Fibroblast of the aortic adventitia (primary cell): ENCODE measurements around the gene DDX47. TPM values are rescaled to one million over a fixed set of nuclear protein-coding genes. Genes with fewer than 3 reads are reported as not detected.

Experiments used
- DNase-seq: peaks from one replicate; pipeline ENCODE4 v3.0.0-alpha.2; 2010; ENCODE audit warnings: low read depth
- H3K4me3 ChIP-seq: 2 replicates; pipeline ENCODE4 v1.5.1; 2011; ENCODE audit warnings: low read depth, mild to moderate bottlenecking, control low read depth, low read length, moderate library complexity
- total RNA-seq: library from RNA; depleted of rRNA; stranded (reverse); fragments of >200 nt; gene quantifications from 2 replicates; pipeline ENCODE4 v1.2.3, GENCODE V29; 2012; ENCODE audit warnings: low replicate concordance
- TF ChIP-seq, protein P1 (sequence below): IDR thresholded peaks from 2 replicates; pipeline ENCODE4 v1.5.1; 2011; ENCODE audit warnings: mild to moderate bottlenecking, low read length, control low read depth, inconsistent platforms; ENCODE audit not compliant: insufficient read depth

DDX47 gene
- total RNA-seq, 1 donor: 68.4 TPM

DNA sequence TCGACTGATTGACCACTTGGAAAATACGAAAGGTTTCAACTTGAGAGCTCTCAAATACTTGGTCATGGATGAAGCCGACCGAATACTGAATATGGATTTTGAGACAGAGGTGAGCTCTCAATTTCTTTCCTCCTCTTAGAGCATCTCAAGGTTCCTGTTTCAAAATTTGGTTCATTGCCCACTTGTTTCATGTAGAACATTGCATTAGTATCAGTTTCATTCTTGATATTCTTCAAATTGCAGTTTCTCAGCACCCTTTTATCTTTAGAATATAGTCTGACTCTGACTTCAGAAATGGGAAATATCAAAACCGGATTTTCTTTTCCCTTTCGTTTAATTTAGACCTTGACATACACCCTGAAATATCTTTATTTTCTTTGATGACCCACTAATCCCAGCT, 8.8 kb downstream of the DDX47 start:
- DNase-seq: no peak
- no peak overlapping the region for H3K4me3 ChIP-seq
- TF ChIP-seq, protein P1, sequence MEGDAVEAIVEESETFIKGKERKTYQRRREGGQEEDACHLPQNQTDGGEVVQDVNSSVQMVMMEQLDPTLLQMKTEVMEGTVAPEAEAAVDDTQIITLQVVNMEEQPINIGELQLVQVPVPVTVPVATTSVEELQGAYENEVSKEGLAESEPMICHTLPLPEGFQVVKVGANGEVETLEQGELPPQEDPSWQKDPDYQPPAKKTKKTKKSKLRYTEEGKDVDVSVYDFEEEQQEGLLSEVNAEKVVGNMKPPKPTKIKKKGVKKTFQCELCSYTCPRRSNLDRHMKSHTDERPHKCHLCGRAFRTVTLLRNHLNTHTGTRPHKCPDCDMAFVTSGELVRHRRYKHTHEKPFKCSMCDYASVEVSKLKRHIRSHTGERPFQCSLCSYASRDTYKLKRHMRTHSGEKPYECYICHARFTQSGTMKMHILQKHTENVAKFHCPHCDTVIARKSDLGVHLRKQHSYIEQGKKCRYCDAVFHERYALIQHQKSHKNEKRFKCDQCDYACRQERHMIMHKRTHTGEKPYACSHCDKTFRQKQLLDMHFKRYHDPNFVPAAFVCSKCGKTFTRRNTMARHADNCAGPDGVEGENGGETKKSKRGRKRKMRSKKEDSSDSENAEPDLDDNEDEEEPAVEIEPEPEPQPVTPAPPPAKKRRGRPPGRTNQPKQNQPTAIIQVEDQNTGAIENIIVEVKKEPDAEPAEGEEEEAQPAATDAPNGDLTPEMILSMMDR: no peak

DNA sequence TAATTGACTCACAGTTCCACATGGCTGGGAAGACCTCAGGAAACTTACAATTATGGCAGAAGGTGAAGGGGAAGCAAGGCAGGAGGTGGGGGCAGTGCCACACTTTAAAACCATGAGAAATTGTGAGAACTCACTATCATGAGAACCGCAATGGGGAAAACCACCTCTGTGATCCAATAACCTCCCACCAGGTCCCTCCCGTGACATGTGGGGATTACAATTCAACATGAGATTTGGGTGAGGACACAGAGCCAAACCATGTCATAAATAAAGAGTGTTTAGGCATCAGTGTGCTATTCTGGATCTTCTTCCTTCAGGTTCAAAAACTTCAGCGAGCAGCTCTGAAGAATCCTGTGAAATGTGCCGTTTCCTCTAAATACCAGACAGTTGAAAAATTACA, 9.7 kb downstream of the DDX47 start:
- no peak overlapping the region for H3K4me3 ChIP-seq
- DNase-seq: no peak
- TF ChIP-seq, protein P1: no peak

DNA sequence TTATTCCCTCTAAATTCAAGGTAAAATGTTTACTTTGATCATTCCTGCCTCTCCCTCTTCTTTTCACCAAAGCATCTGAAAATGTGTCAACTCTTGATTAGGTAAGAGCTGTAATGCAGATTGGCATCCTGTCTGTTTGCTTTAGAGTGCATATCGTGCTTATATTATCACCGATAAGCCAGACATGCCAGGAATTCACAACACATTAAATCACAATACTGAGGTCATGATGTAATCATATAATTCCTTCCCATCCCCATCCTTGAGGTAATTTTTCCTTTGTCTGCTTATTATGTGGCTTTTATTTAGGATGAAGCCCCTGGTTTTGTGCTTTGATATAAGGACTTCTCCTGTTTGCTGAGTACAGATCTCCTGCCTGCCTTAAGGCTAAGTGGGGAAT, 10.2 kb downstream of the DDX47 start:
- H3K4me3 ChIP-seq: no peak overlapping the region
- peak; percentile 84 for DNase-seq
- TF ChIP-seq, protein P1: no peak

DNA sequence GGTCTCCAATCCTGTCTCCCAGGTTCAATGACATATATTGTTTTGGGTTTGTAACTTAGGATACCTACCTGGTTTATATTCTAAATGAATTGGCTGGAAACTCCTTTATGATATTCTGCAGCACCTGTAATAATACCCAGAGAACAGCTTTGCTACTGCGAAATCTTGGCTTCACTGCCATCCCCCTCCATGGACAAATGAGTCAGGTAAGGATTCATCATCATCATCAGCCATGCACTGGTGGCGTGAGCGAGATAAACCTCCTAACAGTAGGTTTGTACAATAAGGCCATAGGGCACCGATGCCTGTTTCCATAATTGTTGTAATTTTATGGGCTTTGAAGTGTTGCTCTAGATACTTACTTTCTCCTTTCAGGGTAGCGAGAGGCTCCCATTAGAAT, 10.7 kb downstream of the DDX47 start:
- TF ChIP-seq, protein P1: no peak
- DNase-seq: no peak
- H3K4me3 ChIP-seq: no peak overlapping the region

DNA sequence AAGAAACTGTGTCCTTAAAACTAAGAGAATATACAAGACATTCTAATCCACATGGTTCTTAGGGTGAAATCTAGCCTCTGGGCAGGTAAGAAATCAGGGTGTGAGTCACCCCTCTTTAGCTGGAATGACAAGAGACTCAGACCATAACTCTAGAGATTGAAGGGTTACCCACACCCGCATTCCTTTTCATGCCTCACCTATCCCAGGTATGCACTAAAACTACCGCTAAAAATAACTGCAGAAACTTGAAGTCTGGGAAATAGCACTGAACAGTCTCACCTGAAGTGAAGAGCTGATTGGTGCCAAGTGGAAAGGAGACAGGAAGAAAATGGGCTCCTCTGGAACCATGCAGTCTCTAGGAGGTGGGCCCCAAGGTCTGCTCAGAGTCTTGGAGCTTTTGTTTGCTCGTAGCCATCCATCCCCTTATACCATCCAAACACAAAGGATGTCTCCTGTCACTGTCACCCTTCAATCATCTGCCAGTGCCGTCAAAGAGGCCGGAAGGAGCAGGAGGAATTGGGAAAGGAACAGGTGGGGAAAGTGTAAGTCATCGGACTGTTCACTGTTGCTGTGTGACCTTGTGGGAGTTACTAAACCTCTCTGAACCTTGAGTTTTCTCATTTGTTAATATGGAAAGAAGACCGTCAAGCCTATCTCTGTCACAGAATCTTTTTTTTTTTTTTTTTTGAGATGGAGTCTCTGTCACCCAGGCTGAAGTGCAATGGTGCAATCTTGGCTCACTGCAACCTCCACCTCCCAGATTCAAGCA, 22.4 kb downstream of the DDX47 start:
- H3K4me3 ChIP-seq: no peak overlapping the region
- DNase-seq: peak; percentile 25
- TF ChIP-seq, protein P1: no peak

DNA sequence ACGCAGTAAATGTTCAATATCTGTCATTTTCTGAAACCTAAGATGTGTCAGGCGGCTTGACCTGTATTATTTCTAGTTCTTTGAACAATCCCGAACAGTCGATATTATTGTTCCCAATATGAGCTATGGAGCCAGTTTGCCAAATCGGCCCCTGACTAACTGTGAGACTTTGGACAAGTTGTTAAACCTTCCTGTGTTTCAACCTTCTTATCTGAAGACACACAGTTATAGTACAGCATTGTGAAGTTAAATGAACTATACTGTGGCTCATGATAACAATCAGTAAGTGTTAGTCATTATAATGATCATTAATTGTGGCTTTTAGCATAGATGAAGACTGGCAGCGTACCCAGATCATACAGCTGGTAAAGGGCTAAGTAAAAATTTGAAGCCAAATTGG, 23.4 kb downstream of the DDX47 start:
- no peak for DNase-seq
- TF ChIP-seq, protein P1: no peak
- H3K4me3 ChIP-seq: no peak overlapping the region
